Heart left ventricle (tissue), 16 donors: ENCODE results near the gene ZNRF2. TPM values are rescaled to one million over a fixed set of nuclear protein-coding genes. Genes with fewer than 3 reads are reported as not detected.

Source experiments
- ATAC-seq, 4 donors: fragments of 200-7000 bp; cut with Tn5 transposase; one replicate each; pipeline ENCODE4 v1.9.1; 2020 to 2022; ENCODE audit warnings: moderate library complexity in 4 of 4, mild to moderate bottlenecking in 3 of 4, moderate number of reproducible peaks in 1 of 4
- DNase-seq, 5 donors: peaks; one replicate each; pipeline ENCODE4 v3.0.0-alpha.2; 2020
- H3K27ac ChIP-seq, 12 donors: fragments of 200-600 bp; sonication (generic) in 4 of 12; one replicate each; pipeline versions ENCODE4 v1.5.0 to v1.8.0; 2016 to 2022; ENCODE audit warnings: mild to moderate bottlenecking in 2 of 12
- H3K27me3 ChIP-seq, 9 donors: fragments of 200-600 bp; sonication (generic) in 2 of 9; one replicate each; pipeline versions ENCODE4 v1.5.1 to v1.8.0; 2016 to 2022; ENCODE audit warnings: mild to moderate bottlenecking in 3 of 9
- H3K36me3 ChIP-seq, 9 donors: fragments of 200-600 bp; sonication (generic) in 2 of 9; one replicate each; pipeline versions ENCODE4 v1.5.0 to v1.8.0; 2018 to 2022; ENCODE audit warnings: mild to moderate bottlenecking in 2 of 9
- H3K4me1 ChIP-seq, 12 donors: fragments of 200-600 bp; sonication (generic) in 4 of 12; one replicate each; pipeline versions ENCODE4 v1.5.0 to v1.8.0; 2016 to 2022; ENCODE audit warnings: mild to moderate bottlenecking in 3 of 12
- H3K4me3 ChIP-seq, 12 donors: fragments of 200-600 bp; sonication (generic) in 4 of 12; one replicate each; pipeline versions ENCODE4 v1.5.0 to v1.8.0; 2017 to 2022; ENCODE audit warnings: mild to moderate bottlenecking in 9 of 12, moderate library complexity in 4 of 12
- H3K9me3 ChIP-seq, 12 donors: fragments of 200-600 bp; sonication (generic) in 4 of 12; one replicate each; pipeline versions ENCODE4 v1.5.0 to v1.8.0; 2016 to 2022; ENCODE audit warnings: mild to moderate bottlenecking in 1 of 12
- CTCF ChIP-seq, 12 donors: fragments of 200-600 bp; sonication (generic) in 4 of 12; IDR thresholded peaks; one replicate each; pipeline versions ENCODE4 v1.5.0 to v1.8.0; 2018 to 2022; ENCODE audit warnings: antibody characterized with exemption in 12 of 12, mild to moderate bottlenecking in 5 of 12
- POLR2A ChIP-seq, 2 donors: fragments of 450-650 bp; IDR thresholded peaks; one replicate each; pipeline ENCODE4 v1.6.1; 2017; ENCODE audit warnings: antibody characterized with exemption in 2 of 2, mild to moderate bottlenecking in 2 of 2, moderate library complexity in 2 of 2
- WGBS, 4 donors: extraction: QIAGEN DNeasy Blood & Tissue Kit in 2 of 4; methylation state at CpG; one replicate each; pipeline versions ENCODE4 v1.1.5 to v1.1.7; 2013 to 2018; 5-methylcytosine and 5-hydroxymethylcytosine counted together
- intact Hi-C, 10 donors: fragments of 100-400 bp; cut with DNase I; formaldehyde crosslinking; loops; one replicate each; pipeline versions ENCODE4 v1.11.1 to v1.14.2; 2022
- polyA plus RNA-seq, 2 donors: library from polyadenylated mRNA; stranded (reverse); fragments of 200-250 nt; gene quantifications; one replicate each; pipeline ENCODE4 v1.2.3, GENCODE V29; 2013
- total RNA-seq, 9 donors: library from RNA; depleted of rRNA in 2 of 9; stranded (reverse); fragments of >200 nt in 2 of 9; fragmentation: NEBNext Ultra II Directional in 3 of 9; extraction: Animal tissue kit (Norgen Biotek cat#: 25700) in 3 of 9; gene quantifications; one replicate each; pipeline versions ENCODE4 v1.1.0 to v1.2.4, GENCODE V29; 2016 to 2023
- donor health status: ischemic (EF 13 %, LVEDD 7.1; RV severe dilation, severe dysfunction).
- donor health status: healthy with polysubstance abuse.
- donor health status: DM: no; HTN: yes; CAD: no.
- donor health status: DM: no; HTN: no; CAD: no.
- donor health status: ischemic (EF 25% LVEDD 6.9; RV normal size, moderate dysfunction).
- donor health status: ischemic (EF 25% LVEDD 5.7; RV mildly dilated, moderate dysfunction).
- donor health status: healthy.
- donor health status: DM: yes; HTN: yes; CAD: no.
- donor health status: ischemic (EF 35%, LVEDD 5.7; RV mildly dilated, moderate dysfunction).
- donor health status: nonischemic (EF 11% LVEDD 7.7; RV severe dilation, severe dysfunction).
- donor health status: DM: yes; HTN: yes; CAD: no.
- donor health status: PGD.
- donor health status: ischemic (EF 29% LVEDD 5.4; RV normal size, mild dysfunction).
- donor health status: nonischemic (EF 23%, LVEDD 6.1; RV moderate dilation, normal function).

Gene ZNRF2
- total and polyA plus RNA-seq, 11 donors = 2.7 to 15.2 (median 10.4) TPM

GRCh38 chr7:30323006-30323355 is 38.6 kb downstream of the ZNRF2 start:
- H3K27me3 ChIP-seq = no peaks in the 10 kb centered on the region
- intact Hi-C loops = no loop called here
- WGBS, 4 donors = 78 to 92% (median 89%) methylated on average over 2 of the region's 2 CpGs
- ATAC-seq (no peak), DNase-seq (no peak)
- no peaks in the 10 kb centered on the region for H3K9me3 ChIP-seq
- H3K36me3 ChIP-seq = peaks cover 0 to 6% (median 0%) of the 10 kb centered on the region in 9 donors
- TF ChIP-seq CTCF (IDR thresholded peaks at IDR 0.05) = no peak
- TF ChIP-seq POLR2A (IDR thresholded peaks at IDR 0.05) = no peak
- peak overlapping the region in 1 of 12 donors; percentile 41 for H3K4me3 ChIP-seq
- peaks cover 0 to 58% (median 13%) of the 10 kb centered on the region in 12 donors for H3K4me1 ChIP-seq
- H3K27ac ChIP-seq = peak overlapping the region in 1 of 12 donors; percentile 82

- Histone ChIP-seq H3K4me3 (no peak overlapping the region), H3K9me3 (peaks cover 0 to 5% (median 0%) of the 10 kb centered on the region in 12 donors), H3K27me3 (no peaks in the 10 kb centered on the region), H3K4me1 (peaks cover 0 to 54% (median 11%) of the 10 kb centered on the region in 12 donors), H3K36me3 (peaks cover 0 to 6% (median 0%) of the 10 kb centered on the region in 9 donors), H3K27ac (no peak overlapping the region)
- no peak for DNase-seq
- TF ChIP-seq CTCF (IDR thresholded peaks at IDR 0.05) (no peak), POLR2A (IDR thresholded peaks at IDR 0.05) (no peak)
- no peak for ATAC-seq
- intact Hi-C loops = no loop called here
- 41 to 53% (median 49%) methylated on average over 1 of the region's 1 CpG for WGBS, 4 donors
These were observed 43.4 kb downstream of the ZNRF2 start for GRCh38 chr7:30327813-30328212.

- DNase-seq (no peak), ATAC-seq (no peak)
- no peak overlapping the region for H3K4me3 ChIP-seq
- H3K27me3 ChIP-seq = no peaks in the 10 kb centered on the region
- H3K9me3 ChIP-seq = peaks cover 0 to 5% (median 0%) of the 10 kb centered on the region in 12 donors
- H3K27ac ChIP-seq = no peak overlapping the region
- H3K36me3 ChIP-seq = peaks cover 0 to 6% (median 0%) of the 10 kb centered on the region in 9 donors
- TF ChIP-seq CTCF (IDR thresholded peaks at IDR 0.05) = no peak
- no peak for TF ChIP-seq POLR2A (IDR thresholded peaks at IDR 0.05)
- H3K4me1 ChIP-seq = peaks cover 0 to 48% (median 10%) of the 10 kb centered on the region in 12 donors
- intact Hi-C loops = no loop called here
These were observed 44.0 kb downstream of the ZNRF2 start for GRCh38 chr7:30328381-30328780.

GRCh38 chr7:30329716-30330115 is 45.3 kb downstream of the ZNRF2 start:
- DNase-seq (no peak), ATAC-seq (no peak)
- H3K9me3 ChIP-seq = peaks cover 0 to 5% (median 0%) of the 10 kb centered on the region in 12 donors
- peak overlapping the region in 1 of 12 donors; percentile 47 for H3K27ac ChIP-seq
- no peak for TF ChIP-seq CTCF (IDR thresholded peaks at IDR 0.05)
- TF ChIP-seq POLR2A (IDR thresholded peaks at IDR 0.05) = no peak
- intact Hi-C loops = no loop called here
- H3K4me3 ChIP-seq = no peak overlapping the region
- H3K36me3 ChIP-seq = peaks cover 0 to 2% (median 0%) of the 10 kb centered on the region in 9 donors
- H3K27me3 ChIP-seq = no peaks in the 10 kb centered on the region
- H3K4me1 ChIP-seq = peaks cover 0 to 45% (median 10%) of the 10 kb centered on the region in 12 donors
- 89 to 95% (median 90%) methylated on average over 3 of the region's 3 CpGs for WGBS, 4 donors
